K562 (cell line): Measurements from ENCODE around the gene PLEKHG1. TPM values are rescaled to one million over a fixed set of nuclear protein-coding genes. Genes with fewer than 3 reads are reported as not detected.

ENCODE experiments used
- ATAC-seq: fragments of 200-7000 bp; cut with Tn5 transposase; 3 replicates; pipeline ENCODE4 v1.9.1; 2020; ENCODE audit warnings: moderate library complexity
- BruUV-seq: library from RNA; stranded (reverse); fragments of 400-500 nt; replicated peaks from 2 replicates; lab custom pipeline; 2021; lab: Mats Ljungman, UMichigan
- CTCF ChIA-PET: fragments of 300-600 bp; formaldehyde crosslinking; extraction: SDS; loops from one replicate; lab custom pipeline; 2021; ENCODE audit warnings: low intra/inter-chr PET ratio; lab: Yijun Ruan, JAX
- POLR2A ChIA-PET: fragments of 300-600, 350-650 bp; sonication (Branson Sonifier 250); formaldehyde crosslinking; extraction: SDS; loops from one replicate; lab custom pipeline; 2021; ENCODE audit warnings: antibody characterized with exemption, inconsistent platforms; lab: Yijun Ruan, JAX
- DNase-seq, 4 experiments: peaks; one replicate each; pipeline versions ENCODE4 v3.0.0 to v3.0.0-alpha.2; 2011 to 2018; ENCODE audit warnings: low spot score in 3 of 4, mixed read lengths in 3 of 4; ENCODE audit errors: extremely low read depth in 1 of 4
- FAIRE-seq: peaks from 2 replicates; lab custom pipeline; 2011; peaks lifted over from hg19 to GRCh38; lab: Jason Lieb, UNC
- H2AFZ ChIP-seq: 2 replicates; pipeline ENCODE4 v1.6.0; 2011; ENCODE audit warnings: low read depth, low read length, control low read depth, inconsistent platforms
- H3K27ac ChIP-seq: fragments of 200-600 bp; 3 replicates; pipeline ENCODE4 v1.8.0; 2011; ENCODE audit warnings: low read depth, mild to moderate bottlenecking, control low read depth, inconsistent platforms, low read length, moderate library complexity, mixed read lengths; ENCODE audit errors: extremely low read depth
- H3K27me3 ChIP-seq, 2 experiments: fragments of 300-600 bp in 1 of 2; 2 replicates in 1 of 2; 3 replicates in 1 of 2; pipeline versions ENCODE4 v1.6.0 to v1.8.0; 2011; ENCODE audit warnings: inconsistent platforms in 2 of 2, low read length in 2 of 2, mild to moderate bottlenecking in 1 of 2, mixed read lengths in 1 of 2, moderate library complexity in 1 of 2; ENCODE audit not compliant: control insufficient read depth in 2 of 2, insufficient read depth in 2 of 2
- H3K36me3 ChIP-seq: fragments of 300-600 bp; 3 replicates; pipeline ENCODE4 v1.8.0; 2011; ENCODE audit warnings: mild to moderate bottlenecking, low read length, inconsistent platforms; ENCODE audit not compliant: control insufficient read depth, insufficient read depth
- H3K4me1 ChIP-seq, 2 experiments: fragments of 200-600 bp in 1 of 2; replicated peaks in 1 of 2; 2 replicates in 1 of 2; 3 replicates in 1 of 2; pipeline versions ENCODE4 v1.5.1 to v1.8.0; 2011; ENCODE audit warnings: inconsistent platforms in 2 of 2, low read length in 2 of 2, mild to moderate bottlenecking in 1 of 2, mixed read lengths in 1 of 2, moderate library complexity in 1 of 2; ENCODE audit not compliant: control insufficient read depth in 2 of 2, insufficient read depth in 2 of 2
- H3K4me2 ChIP-seq: 2 replicates; pipeline ENCODE4 v1.6.1; 2011; ENCODE audit warnings: low read length, control low read depth, inconsistent platforms, mixed read lengths; ENCODE audit not compliant: insufficient read depth
- H3K4me3 ChIP-seq: fragments of 200-600 bp; sonication (generic), shearing (Covaris generic); 2 replicates; pipeline ENCODE4 v1.5.1; 2016; ENCODE audit warnings: control low read depth, inconsistent platforms
- H3K79me2 ChIP-seq: fragments of 200-600 bp; 3 replicates; pipeline ENCODE4 v1.8.0; 2011; ENCODE audit warnings: low read length, inconsistent platforms; ENCODE audit not compliant: control insufficient read depth, insufficient read depth
- H3K9ac ChIP-seq, 2 experiments: 2 replicates each; pipeline versions ENCODE4 v1.6.0 to v1.6.1; 2011; ENCODE audit warnings: low read depth in 2 of 2, low read length in 2 of 2, control low read depth in 1 of 2, inconsistent platforms in 1 of 2, mild to moderate bottlenecking in 1 of 2, mixed read lengths in 1 of 2; ENCODE audit not compliant: insufficient read depth in 1 of 2
- H3K9me1 ChIP-seq: one replicate; pipeline ENCODE4 v1.6.0; 2011; ENCODE audit warnings: inconsistent platforms, mild to moderate bottlenecking, low read length, moderate library complexity; ENCODE audit not compliant: control insufficient read depth, insufficient read depth
- H3K9me3 ChIP-seq: replicated peaks from 2 replicates; pipeline ENCODE4 v1.5.1; 2011; ENCODE audit warnings: low read depth, low read length, inconsistent platforms; ENCODE audit not compliant: control insufficient read depth, insufficient read depth
- H4K20me1 ChIP-seq: replicated peaks from 2 replicates; pipeline ENCODE4 v1.6.1; 2011; ENCODE audit warnings: low read length, inconsistent platforms, mixed read lengths; ENCODE audit not compliant: control insufficient read depth, insufficient read depth
- CEBPG ChIP-seq, 3 experiments: fragments of 200-800 bp in 1 of 3; sonication (Bioruptor generic) in 1 of 3; sonication (generic) in 1 of 3; formaldehyde crosslinking in 1 of 3; IDR thresholded peaks in 2 of 3; conservative IDR thresholded peaks in 1 of 3; 2 replicates each; pipeline versions ENCODE4 v1.6.1 to v1.8.0; 2016 to 2022; ENCODE audit warnings: missing compliant biosample characterization in 2 of 3, missing genetic modification characterization in 2 of 3, mild to moderate bottlenecking in 1 of 3, missing genetic modification reagents in 1 of 3
- DDX20 ChIP-seq: fragments of 450-650 bp; IDR thresholded peaks from 2 replicates; pipeline ENCODE4 v1.6.1; 2016; ENCODE audit warnings: missing genetic modification characterization, low read depth, mild to moderate bottlenecking, missing compliant biosample characterization, moderate library complexity
- FIP1L1 ChIP-seq: fragments of 200-400 bp; formaldehyde crosslinking; IDR thresholded peaks from 2 replicates; pipeline ENCODE4 v1.6.1; 2018; ENCODE audit warnings: mild to moderate bottlenecking, low read depth, low read length; ENCODE audit not compliant: poor library complexity, severe bottlenecking
- FOXJ3 ChIP-seq: sonication (generic); formaldehyde crosslinking; IDR thresholded peaks from 2 replicates; pipeline ENCODE4 v1.4.0; 2020; ENCODE audit warnings: mild to moderate bottlenecking, missing genetic modification reagents
- GTF2E2 ChIP-seq: fragments of 200-800 bp; sonication (Bioruptor generic); IDR thresholded peaks from 2 replicates; pipeline ENCODE4 v1.6.1; 2016; ENCODE audit warnings: missing genetic modification characterization, missing compliant biosample characterization
- HDAC1 ChIP-seq, 2 experiments: fragments of 450-650 bp; IDR thresholded peaks; 2 replicates each; pipeline ENCODE4 v1.6.1; 2016 to 2017; ENCODE audit warnings: inconsistent platforms in 1 of 2, mild to moderate bottlenecking in 1 of 2, moderate library complexity in 1 of 2
- POLR2A ChIP-seq: fragments of 450-650 bp; conservative IDR thresholded peaks from 2 replicates; pipeline ENCODE4 v1.6.1; 2016
- RAD51 ChIP-seq: fragments of 450-650 bp; IDR thresholded peaks from 2 replicates; pipeline ENCODE4 v1.7.1; 2016; ENCODE audit warnings: low read depth, mild to moderate bottlenecking, borderline replicate concordance
- RBBP5 ChIP-seq: fragments of 200-600 bp; sonication (generic); IDR thresholded peaks from 2 replicates; pipeline ENCODE4 v1.6.1; 2012; ENCODE audit warnings: borderline replicate concordance, mild to moderate bottlenecking, low read length, control low read depth, inconsistent platforms; ENCODE audit not compliant: insufficient read depth, poor library complexity, severe bottlenecking
- ZBED1 ChIP-seq: IDR thresholded peaks from 2 replicates; pipeline ENCODE4 v1.6.1; 2014
- WGBS: fragments of 100-300 bp; shearing (Covaris generic); methylation state at CpG from one replicate; pipeline ENCODE4 v1.1.6; 2016; ENCODE audit warnings: low coverage, mixed read lengths; ENCODE audit not compliant: insufficient coverage; ENCODE audit errors: missing lambda C conversion rate; 5-methylcytosine and 5-hydroxymethylcytosine counted together
- in situ Hi-C: fragments of 300-500 bp; cut with MboI; formaldehyde crosslinking; loops from 4 replicates; pipeline ENCODE4 v1.15.0; 2018; ENCODE audit warnings: inconsistent platforms, mixed read lengths
- intact Hi-C: fragments of 100-400 bp; cut with micrococcal nuclease; formaldehyde crosslinking; loops from 2 replicates; pipeline ENCODE4 v1.14.2; 2022
- polyA plus RNA-seq, 8 experiments: library from polyadenylated mRNA; depleted of rRNA in 4 of 8; stranded (reverse) in 5 of 8; unstranded in 3 of 8; fragments of >200 nt; fragmentation: Nextera tagmentation in 2 of 8; fragmentation: Illumina TruSeq in 1 of 8; extraction: Ambion mirVana in 2 of 8; extraction: Trizol in 1 of 8; gene quantifications; 2 replicates each; pipeline versions ENCODE4 v1.2.1 to v1.2.3, GENCODE V29; 2011 to 2014; ENCODE audit warnings: inconsistent platforms in 1 of 8, missing spikeins in 1 of 8
- total RNA-seq, 7 experiments: library from RNA; depleted of rRNA in 6 of 7; stranded (reverse); fragments of >200 nt in 6 of 7; fragmentation: Illumina TruSeq in 2 of 7; extraction: Trizol in 2 of 7; gene quantifications; 2 replicates each; pipeline versions ENCODE4 v1.2.1 to v1.2.3, GENCODE V29; 2011 to 2021; ENCODE audit warnings: low replicate concordance in 1 of 7
- TF ChIP-seq, protein P1 (sequence below), 2 experiments: fragments of 450-650 bp; conservative IDR thresholded peaks; 2 replicates each; pipeline ENCODE4 v1.6.1; 2017; ENCODE audit warnings: mild to moderate bottlenecking in 2 of 2, moderate library complexity in 2 of 2

Gene PLEKHG1
- total and polyA plus RNA-seq, 9 of the 15 experiments (the other 6 are each of a cell fraction or from before 2014, with no cell fraction given): 0.03 to 0.16 (median 0.03) TPM; not detected in 6

- FAIRE-seq (no peak), ATAC-seq (no peak), DNase-seq (no peak)
- no peaks in the 10 kb centered on the region for H3K9me3 ChIP-seq
- H3K36me3 ChIP-seq: no peaks in the 10 kb centered on the region
- POLR2A ChIA-PET: no interaction called here
- no peaks in the 10 kb centered on the region for H3K4me1 ChIP-seq
- H2AFZ ChIP-seq: no peak overlapping the region
- BruUV-seq: no TSS peak
- H3K9me1 ChIP-seq: no peaks in the 10 kb centered on the region
- H3K79me2 ChIP-seq: no peaks in the 10 kb centered on the region
- 0 out of 2 replicates have a peak, but pooled peaks cover 2% of the 10 kb centered on the region for H4K20me1 ChIP-seq
- no peak overlapping the region for H3K9ac ChIP-seq
- H3K27ac ChIP-seq: no peak overlapping the region
- CTCF ChIA-PET: no interaction called here
- intact Hi-C loops (no loop called here), in situ Hi-C loops (no loop called here)
- H3K4me2 ChIP-seq: no peak overlapping the region
- H3K4me3 ChIP-seq: no peak overlapping the region
- peaks cover 31 to 48% of the 10 kb centered on the region in 2 experiments for H3K27me3 ChIP-seq
- no peak for TF ChIP-seq GTF2E2 (tag)
- no peak for TF ChIP-seq FIP1L1
- TF ChIP-seq RAD51: no peak
- no peak for TF ChIP-seq CEBPG (CRISPR knock-in tag; IDR thresholded peaks at IDR 0.05)
- TF ChIP-seq CEBPG (tag; conservative IDR thresholded peaks at IDR 0.05 in 1 of 2, IDR thresholded peaks at IDR 0.05 in 1 of 2): no peak
- TF ChIP-seq FOXJ3 (CRISPR knock-in tag): no peak
- no peak for TF ChIP-seq RBBP5
- no peak for TF ChIP-seq POLR2A
- TF ChIP-seq DDX20 (tag): no peak
- TF ChIP-seq, protein P1, sequence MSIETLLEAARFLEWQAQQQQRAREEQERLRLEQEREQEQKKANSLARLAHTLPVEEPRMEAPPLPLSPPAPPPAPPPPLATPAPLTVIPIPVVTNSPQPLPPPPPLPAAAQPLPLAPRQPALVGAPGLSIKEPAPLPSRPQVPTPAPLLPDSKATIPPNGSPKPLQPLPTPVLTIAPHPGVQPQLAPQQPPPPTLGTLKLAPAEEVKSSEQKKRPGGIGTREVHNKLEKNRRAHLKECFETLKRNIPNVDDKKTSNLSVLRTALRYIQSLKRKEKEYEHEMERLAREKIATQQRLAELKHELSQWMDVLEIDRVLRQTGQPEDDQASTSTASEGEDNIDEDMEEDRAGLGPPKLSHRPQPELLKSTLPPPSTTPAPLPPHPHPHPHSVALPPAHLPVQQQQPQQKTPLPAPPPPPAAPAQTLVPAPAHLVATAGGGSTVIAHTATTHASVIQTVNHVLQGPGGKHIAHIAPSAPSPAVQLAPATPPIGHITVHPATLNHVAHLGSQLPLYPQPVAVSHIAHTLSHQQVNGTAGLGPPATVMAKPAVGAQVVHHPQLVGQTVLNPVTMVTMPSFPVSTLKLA (conservative IDR thresholded peaks at IDR 0.05): no peak
- TF ChIP-seq ZBED1: no peak
- no peak for TF ChIP-seq HDAC1 (IDR thresholded peaks at IDR 0.05)
- under 1% methylated on average over 5 of the region's 5 CpGs for WGBS
Observed at GRCh38 chr6:150627585-150628025, 27.9 kb downstream of the PLEKHG1 start.
